GM12865 (cell line): ENCODE measurements around the gene SVIL.

Experiments
- DNase-seq: peaks from one replicate; pipeline ENCODE4 v3.0.0; 2010; ENCODE audit warnings: low read depth
- H3K4me3 ChIP-seq: 2 replicates; pipeline ENCODE4 v1.5.1; 2011; ENCODE audit warnings: mild to moderate bottlenecking, low read depth, low read length, control low read depth
- CTCF ChIP-seq: IDR thresholded peaks from 2 replicates; pipeline ENCODE4 v1.5.1; 2011; ENCODE audit warnings: low read length, control low read depth, low read depth, inconsistent platforms; ENCODE audit not compliant: insufficient read depth; ENCODE audit errors: missing control alignments

Gene SVIL

GRCh38 chr10:29643771-29644501, 9.2 kb upstream of the SVIL start:
- no peak for DNase-seq
- TF ChIP-seq CTCF: no peak
- no peak overlapping the region for H3K4me3 ChIP-seq

- DNase-seq: no peak
- no peak for TF ChIP-seq CTCF
- no peak overlapping the region for H3K4me3 ChIP-seq
Observed at GRCh38 chr10:29642990-29643389, 8.2 kb upstream of the SVIL start.

DNA sequence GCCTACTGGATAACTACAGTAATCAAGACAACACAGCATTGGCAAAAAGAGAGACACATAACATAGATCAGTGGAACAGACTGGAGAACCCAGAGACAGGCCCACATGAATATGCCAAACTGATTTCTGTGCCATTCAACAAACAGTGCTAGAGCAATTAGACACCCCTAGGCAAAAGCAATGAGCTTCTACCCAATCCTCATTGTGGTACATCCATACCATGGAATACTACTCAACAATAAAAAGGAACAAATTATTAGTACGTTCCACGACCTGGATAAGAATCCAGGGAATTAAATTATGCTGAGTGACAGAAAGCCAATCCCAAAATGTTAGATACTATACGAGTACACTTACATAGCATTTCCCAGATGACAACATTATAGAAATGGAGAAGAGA, 2.8 kb upstream of the SVIL start:
- H3K4me3 ChIP-seq: no peak overlapping the region
- DNase-seq: no peak
- TF ChIP-seq CTCF: no peak

GRCh38 chr10:29636178-29636577, 1.4 kb upstream of the SVIL start:
- no peak overlapping the region for H3K4me3 ChIP-seq
- TF ChIP-seq CTCF: no peak
- no peak for DNase-seq

- TF ChIP-seq CTCF: no peak
- DNase-seq: peak; percentile 32
- no peak overlapping the region for H3K4me3 ChIP-seq
Observed at GRCh38 chr10:29635711-29636144, 957 bp upstream of the SVIL start.

GRCh38 chr10:29634105-29634504, 666 bp downstream of the SVIL start:
- H3K4me3 ChIP-seq: no peak overlapping the region
- TF ChIP-seq CTCF: no peak
- no peak for DNase-seq

GRCh38 chr10:29631049-29631339, 3.8 kb downstream of the SVIL start:
- no peak for TF ChIP-seq CTCF
- H3K4me3 ChIP-seq: no peak overlapping the region
- DNase-seq: no peak
